Measurements from ENCODE around the gene GPR160. TPM values are rescaled to one million over a fixed set of nuclear protein-coding genes. Genes with fewer than 3 reads are reported as not detected.

Gene GPR160
- total and polyA plus RNA-seq, 10 of the 15 experiments (the other 5 are each of a cell fraction or from before 2014, with no cell fraction given): 1.2 to 57.7 (median 30.9) TPM

GRCh38 chr3:170037463-170038433, at the start of gene GPR160 (continued):
- no peak for TF ChIP-seq ETV6 (conservative IDR thresholded peaks at IDR 0.05 in 1 of 2, IDR thresholded peaks at IDR 0.05 in 1 of 2; ENCODE audit: borderline replicate concordance in 1 of 2, low read depth in 1 of 2)
- TF ChIP-seq MEF2A (IDR thresholded peaks at IDR 0.05; ENCODE audit: insufficient read depth, low read depth, low read length): peak; percentile 58; the same call in 1 of the 2 replicates
- peak; percentile 83 for TF ChIP-seq ZNF217 (IDR thresholded peaks at IDR 0.05)
- TF ChIP-seq PAX5 (IDR thresholded peaks at IDR 0.05; ENCODE audit: borderline replicate concordance, low read depth, low read length): no peak
- peak; percentile 89 for TF ChIP-seq SMARCA5 (IDR thresholded peaks at IDR 0.05)
- TF ChIP-seq HSF1 (IDR thresholded peaks at IDR 0.05; ENCODE audit: low read depth, low read length): no peak
- TF ChIP-seq TAF1 (IDR thresholded peaks at IDR 0.05; ENCODE audit: borderline replicate concordance, low read depth, low read length): no peak
- peak; percentile 49; the same call in 1 of the 2 replicates for TF ChIP-seq CREB1 (IDR thresholded peaks at IDR 0.05; ENCODE audit: low read depth)
- TF ChIP-seq LARP7 (IDR thresholded peaks at IDR 0.05): 0 out of 2 replicates have a peak, but pooled peaks have one; percentile 39
- TF ChIP-seq NR2C2 (IDR thresholded peaks at IDR 0.05; ENCODE audit: borderline replicate concordance, control insufficient read depth, insufficient read length, low read depth): no peak
- TF ChIP-seq CREM (IDR thresholded peaks at IDR 0.05; ENCODE audit: low read depth): peak; percentile 42; the same call in 1 of the 2 replicates
- TF ChIP-seq BMI1 (IDR thresholded peaks at IDR 0.05; ENCODE audit: borderline replicate concordance): no peak
- 0 out of 2 replicates have a peak, but pooled peaks have one; percentile 48 for TF ChIP-seq NKRF (conservative IDR thresholded peaks at IDR 0.05)
- TF ChIP-seq FOXK2 (IDR thresholded peaks at IDR 0.05): no peak
